ENCODE results near the gene ZNF273.

GRCh38 chr7:64978497-64979203 is 75.6 kb downstream of the ZNF273 start:
- no peak for TF ChIP-seq POLR2A (IDR thresholded peaks at IDR 0.05)
- no peak for TF ChIP-seq CTCF (IDR thresholded peaks at IDR 0.05)
- TF ChIP-seq POLR2AphosphoS5 (IDR thresholded peaks at IDR 0.05): no peak

Data from breast epithelium (tissue), 3 donors.